Heart right ventricle (tissue), 16 donors: Measurements from ENCODE around the gene HNRNPA1. TPM values are rescaled to one million over a fixed set of nuclear protein-coding genes. Genes with fewer than 3 reads are reported as not detected.
"Not testable (repeated sequence)": the region's sequence is repeated elsewhere in the genome, so short reads cannot be mapped to it uniquely, and the experiment has no call there.

Source experiments
- ATAC-seq, 8 donors: fragments of 200-7000 bp; cut with Tn5 transposase; one replicate each; pipeline ENCODE4 v1.9.1; 2020; ENCODE audit warnings: mild to moderate bottlenecking in 8 of 8, moderate library complexity in 8 of 8, moderate number of reproducible peaks in 1 of 8
- DNase-seq, 2 donors: peaks; one replicate each; pipeline ENCODE4 v3.0.0-alpha.2; 2020
- H3K27ac ChIP-seq, 10 donors: fragments of 200-600 bp; sonication (generic) in 2 of 10; one replicate each; pipeline versions ENCODE4 v1.5.0 to v1.8.0; 2020 to 2022; ENCODE audit warnings: mild to moderate bottlenecking in 3 of 10
- H3K27me3 ChIP-seq, 7 donors: fragments of 200-600 bp; one replicate each; pipeline ENCODE4 v1.8.0; 2021 to 2022; ENCODE audit warnings: mild to moderate bottlenecking in 2 of 7
- H3K36me3 ChIP-seq, 9 donors: fragments of 200-600 bp; sonication (generic) in 1 of 9; one replicate each; pipeline versions ENCODE4 v1.5.0 to v1.8.0; 2020 to 2022; ENCODE audit warnings: mild to moderate bottlenecking in 2 of 9
- H3K4me1 ChIP-seq, 9 donors: fragments of 200-600 bp; sonication (generic) in 1 of 9; one replicate each; pipeline versions ENCODE4 v1.5.0 to v1.8.0; 2020 to 2022; ENCODE audit warnings: mild to moderate bottlenecking in 4 of 9
- H3K4me3 ChIP-seq, 10 donors: fragments of 200-600 bp; sonication (generic) in 2 of 10; one replicate each; pipeline versions ENCODE4 v1.5.0 to v1.8.0; 2020 to 2022; ENCODE audit warnings: mild to moderate bottlenecking in 7 of 10, moderate library complexity in 2 of 10
- H3K9me3 ChIP-seq, 11 donors: fragments of 200-600 bp in 10 of 11; sonication (generic) in 2 of 11; one replicate each; pipeline versions ENCODE4 v1.5.0 to v1.8.0; 2013 to 2022; ENCODE audit warnings: mild to moderate bottlenecking in 2 of 11, control low read depth in 1 of 11, moderate library complexity in 1 of 11
- WGBS, 2 donors: extraction: QIAGEN DNeasy Blood & Tissue Kit; methylation state at CpG; one replicate each; pipeline ENCODE4 v1.1.7; 2013; ENCODE audit warnings: inconsistent platforms in 1 of 2; 5-methylcytosine and 5-hydroxymethylcytosine counted together
- intact Hi-C, 10 donors: fragments of 100-400 bp; cut with DNase I; formaldehyde crosslinking; loops; one replicate each; pipeline versions ENCODE4 v1.11.1 to v1.14.2; 2022
- long read RNA-seq, 3 donors: library from polyadenylated mRNA; unstranded; transcript quantifications; one replicate each; pipeline ENCODE4 v2.0.0, GENCODE V29; 2020 to 2021
- polyA plus RNA-seq, 2 donors: library from polyadenylated mRNA; stranded (reverse); fragments of 200-250 nt; gene quantifications; one replicate each; pipeline ENCODE4 v1.2.3, GENCODE V29; 2013
- total RNA-seq, 10 donors: library from RNA; stranded (reverse); fragmentation: NEBNext Ultra II Directional in 3 of 10; extraction: Animal tissue kit (Norgen Biotek cat#: 25700) in 3 of 10; gene quantifications; one replicate each; pipeline versions ENCODE4 v1.2.1 to v1.2.4, GENCODE V29; 2021 to 2023
- TF ChIP-seq, protein P1 (sequence below), 9 donors: fragments of 200-600 bp; sonication (generic) in 2 of 9; IDR thresholded peaks; one replicate each; pipeline versions ENCODE4 v1.5.0 to v1.8.0; 2021 to 2022; ENCODE audit warnings: antibody characterized with exemption in 9 of 9, mild to moderate bottlenecking in 5 of 9, moderate library complexity in 1 of 9
- donor health status: Arrhythmogenic right ventricular cardiomyopathy.
- donor health status: ischemic (EF 13 %, LVEDD 7.1; RV severe dilation, severe dysfunction).
- donor health status: healthy with polysubstance abuse.
- donor health status: DM: no; HTN: yes; CAD: no.
- donor health status: DM: no; HTN: no; CAD: no.
- donor health status: ischemic (EF 25% LVEDD 6.9; RV normal size, moderate dysfunction).
- donor health status: ischemic (EF 25% LVEDD 5.7; RV mildly dilated, moderate dysfunction).
- donor health status: healthy.
- donor health status: DM: yes; HTN: yes; CAD: no.
- donor health status: Ischemic cardiomyopathy.
- donor health status: ischemic (EF 35%, LVEDD 5.7; RV mildly dilated, moderate dysfunction).
- donor health status: nonischemic (EF 11% LVEDD 7.7; RV severe dilation, severe dysfunction).
- donor health status: DM: yes; HTN: yes; CAD: no.
- donor health status: PGD.
- donor health status: ischemic (EF 29% LVEDD 5.4; RV normal size, mild dysfunction).
- donor health status: nonischemic (EF 23%, LVEDD 6.1; RV moderate dilation, normal function).

HNRNPA1 gene
- total RNA-seq (100 to 1,000 TPM; 419 to 538 (median 462) TPM), polyA plus RNA-seq (100 to 1,000 TPM; 353 to 641 TPM)
- long read RNA-seq, donor 1, full-length matches to known transcripts: 458 of 486 reads
- long read RNA-seq, donor 1, partial matches to known transcripts: 11 of 486 reads
- long read RNA-seq, donor 1, other reads (novel, unspliced or antisense): 17 of 486 reads
- long read RNA-seq, donor 2, full-length matches to known transcripts: 521 of 552 reads
- long read RNA-seq, donor 2, partial matches to known transcripts: 19 of 552 reads
- long read RNA-seq, donor 2, other reads (novel, unspliced or antisense): 12 of 552 reads
- long read RNA-seq, donor 3, full-length matches to known transcripts: 1,866 of 1,975 reads
- long read RNA-seq, donor 3, partial matches to known transcripts: 42 of 1,975 reads
- long read RNA-seq, donor 3, other reads (novel, unspliced or antisense): 67 of 1,975 reads

DNA sequence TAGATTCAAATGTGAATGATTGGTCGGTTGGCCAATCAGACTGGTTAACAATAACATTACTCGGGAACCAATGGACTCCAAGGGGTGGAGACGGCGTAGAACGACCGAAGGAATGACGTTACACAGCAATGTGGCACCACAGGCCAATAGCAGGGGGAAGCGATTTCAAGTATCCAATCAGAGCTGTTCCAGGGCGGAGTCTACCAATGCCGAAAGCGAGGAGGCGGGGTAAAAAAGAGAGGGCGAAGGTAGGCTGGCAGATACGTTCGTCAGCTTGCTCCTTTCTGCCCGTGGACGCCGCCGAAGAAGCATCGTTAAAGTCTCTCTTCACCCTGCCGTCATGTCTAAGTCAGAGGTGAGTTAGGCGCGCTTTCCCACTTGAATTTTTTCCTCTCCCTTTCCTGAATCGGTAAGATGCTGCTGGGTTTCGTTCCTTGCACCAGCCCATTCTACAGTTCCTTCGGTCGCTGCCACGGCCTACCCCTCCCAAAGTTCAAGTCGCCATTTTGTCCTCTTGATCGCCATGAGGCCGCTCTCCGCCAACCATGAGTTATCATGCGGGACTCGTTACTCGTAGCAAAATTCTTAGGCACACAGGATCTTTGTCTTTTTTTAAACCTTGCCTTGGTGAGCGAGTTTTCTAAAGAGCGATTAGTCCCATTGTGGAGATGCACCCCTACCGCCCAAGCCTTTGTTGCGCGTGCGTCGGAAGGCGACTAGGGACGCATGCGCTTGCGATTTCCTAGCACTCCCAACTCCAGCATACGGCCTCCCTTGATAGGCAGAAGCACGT is at the start of gene HNRNPA1:
HNRNPA1 (plus strand) TSS at position 259 of the 793 bp plus-strand sequence; CDS start at position 341, 82 bp downstream.
- Histone ChIP-seq H3K27ac (peak within 1 kb of the TSS; percentile 84 to 95 (median 92)), H3K36me3 (peaks cover 0 to 44% (median 26%) of the 10 kb centered on the region in 9 donors), H3K27me3 (no peaks in the 10 kb centered on the region), H3K4me3 (peak within 1 kb of the TSS; percentile 50 to 88 (median 74)), H3K9me3 (no peaks in the 10 kb centered on the region), H3K4me1 (peaks cover 14 to 70% (median 59%) of the 10 kb centered on the region in 9 donors)
- peak; percentile 90 to 95 (median 94) for ATAC-seq
- 0% methylated on average over 48 of the region's 48 CpGs for WGBS, 2 donors
- intact Hi-C loops: loop anchor here in 5 of 10 donors (1.0 to 10.0 kb wide), 6 partner anchors 21 to 87 kb away; partner anchors contain the start of genes COPZ1 (in 2 of the 5) and GPR84 (in 1 of the 5)
- DNase-seq: peak; percentile 85 to 99
- TF ChIP-seq, protein P1, sequence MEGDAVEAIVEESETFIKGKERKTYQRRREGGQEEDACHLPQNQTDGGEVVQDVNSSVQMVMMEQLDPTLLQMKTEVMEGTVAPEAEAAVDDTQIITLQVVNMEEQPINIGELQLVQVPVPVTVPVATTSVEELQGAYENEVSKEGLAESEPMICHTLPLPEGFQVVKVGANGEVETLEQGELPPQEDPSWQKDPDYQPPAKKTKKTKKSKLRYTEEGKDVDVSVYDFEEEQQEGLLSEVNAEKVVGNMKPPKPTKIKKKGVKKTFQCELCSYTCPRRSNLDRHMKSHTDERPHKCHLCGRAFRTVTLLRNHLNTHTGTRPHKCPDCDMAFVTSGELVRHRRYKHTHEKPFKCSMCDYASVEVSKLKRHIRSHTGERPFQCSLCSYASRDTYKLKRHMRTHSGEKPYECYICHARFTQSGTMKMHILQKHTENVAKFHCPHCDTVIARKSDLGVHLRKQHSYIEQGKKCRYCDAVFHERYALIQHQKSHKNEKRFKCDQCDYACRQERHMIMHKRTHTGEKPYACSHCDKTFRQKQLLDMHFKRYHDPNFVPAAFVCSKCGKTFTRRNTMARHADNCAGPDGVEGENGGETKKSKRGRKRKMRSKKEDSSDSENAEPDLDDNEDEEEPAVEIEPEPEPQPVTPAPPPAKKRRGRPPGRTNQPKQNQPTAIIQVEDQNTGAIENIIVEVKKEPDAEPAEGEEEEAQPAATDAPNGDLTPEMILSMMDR (IDR thresholded peaks at IDR 0.05): no peak

DNA sequence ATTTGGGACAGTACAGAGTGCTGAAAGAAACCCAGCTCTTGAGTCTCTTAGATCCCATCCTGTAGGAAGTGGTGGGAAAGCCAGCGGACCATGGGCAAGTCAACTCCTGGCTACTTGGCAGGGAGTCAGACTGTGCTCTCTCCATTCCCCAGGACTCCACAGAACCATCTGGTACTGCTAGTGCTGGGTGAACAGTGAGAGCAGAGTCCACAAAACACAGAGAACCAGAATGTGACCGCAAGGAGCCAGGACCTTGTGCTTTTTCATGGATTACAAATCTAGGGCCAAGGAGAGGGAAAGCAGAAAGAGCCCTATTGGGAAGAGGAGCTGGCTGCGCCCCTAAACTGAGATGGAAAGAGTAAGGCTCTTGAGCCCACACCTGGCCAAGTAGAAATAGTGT is 49.3 kb upstream of the HNRNPA1 start:
- ATAC-seq, H3K4me3 ChIP-seq, H3K27me3 ChIP-seq, intact Hi-C loops, DNase-seq, H3K9me3 ChIP-seq: not testable (repeated sequence)
- Histone ChIP-seq H3K4me1 (peaks cover 0 to 45% (median 25%) of the 10 kb centered on the region in 9 donors), H3K36me3 (peaks cover 0 to 18% (median 0%) of the 10 kb centered on the region in 9 donors), H3K27ac (peak overlapping the region in 1 of 10 donors; percentile 51)
- WGBS, 2 donors: 83 to 88% methylated on average over 3 of the region's 3 CpGs

DNA sequence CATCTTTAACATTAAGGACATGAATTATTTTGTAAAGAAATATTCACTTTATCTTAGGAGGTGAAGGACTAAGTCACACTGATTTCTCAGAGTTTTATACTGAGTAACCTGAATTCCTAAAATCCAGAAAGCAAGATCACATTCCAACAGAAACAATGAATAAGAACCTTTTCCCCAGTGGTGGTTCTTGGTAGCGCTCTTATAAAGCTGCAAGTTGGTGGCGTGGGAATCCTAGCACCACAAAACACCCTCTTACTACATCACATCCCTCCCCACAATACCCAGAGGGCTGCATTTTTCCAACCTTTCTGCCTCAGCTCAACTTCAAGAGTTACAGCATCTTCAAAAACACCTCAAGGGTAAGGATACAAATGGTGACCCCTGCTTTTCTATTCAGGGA is 47.7 kb upstream of the HNRNPA1 start:
- no peaks in the 10 kb centered on the region for H3K27me3 ChIP-seq
- intact Hi-C loops: no loop called here
- H3K9me3 ChIP-seq: no peaks in the 10 kb centered on the region
- peaks cover 0 to 36% (median 21%) of the 10 kb centered on the region in 9 donors for H3K4me1 ChIP-seq
- ATAC-seq: no peak
- peaks cover 0 to 32% (median 0%) of the 10 kb centered on the region in 9 donors for H3K36me3 ChIP-seq
- WGBS, 2 donors: 98 to 99% methylated on average over 2 of the region's 2 CpGs
- TF ChIP-seq, protein P1 (IDR thresholded peaks at IDR 0.05): no peak
- H3K4me3 ChIP-seq: no peak overlapping the region
- DNase-seq: no peak
- no peak overlapping the region for H3K27ac ChIP-seq

DNA sequence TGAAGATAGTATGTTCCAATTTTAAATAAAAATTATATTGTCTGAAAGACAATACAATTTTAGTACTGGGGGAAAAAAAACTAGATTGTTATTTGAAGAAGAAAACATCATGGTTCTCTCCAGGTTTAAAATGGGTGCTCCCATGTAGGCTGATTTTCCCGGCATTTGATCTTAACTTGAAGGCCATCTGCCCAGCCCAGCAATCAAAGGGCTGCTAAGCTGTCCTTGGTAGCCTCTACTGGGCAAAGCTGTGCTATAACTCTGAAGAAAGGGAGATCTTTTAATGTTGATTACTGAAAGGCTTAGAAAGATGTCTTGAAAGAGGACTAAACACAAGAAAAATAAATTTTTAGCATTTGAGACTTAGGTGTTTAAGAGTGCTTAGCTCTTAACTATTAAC is 42.0 kb upstream of the HNRNPA1 start:
- TF ChIP-seq, protein P1 (IDR thresholded peaks at IDR 0.05): no peak
- peaks cover 0 to 82% (median 31%) of the 10 kb centered on the region in 9 donors for H3K36me3 ChIP-seq
- 85 to 88% methylated on average over 1 of the region's 1 CpG for WGBS, 2 donors
- no peaks in the 10 kb centered on the region for H3K27me3 ChIP-seq
- no peak overlapping the region for H3K4me3 ChIP-seq
- no peaks in the 10 kb centered on the region for H3K9me3 ChIP-seq
- H3K27ac ChIP-seq: no peak overlapping the region
- intact Hi-C loops: no loop called here
- ATAC-seq: no peak
- no peak for DNase-seq
- peaks cover 0 to 11% (median 0%) of the 10 kb centered on the region in 9 donors for H3K4me1 ChIP-seq
